ENCODE measurements around the gene ADRM1. TPM values are rescaled to one million over a fixed set of nuclear protein-coding genes. Genes with fewer than 3 reads are reported as not detected.

Gene ADRM1
- total RNA-seq, 1 donor from 2014 or later = 87.2 TPM

DNA sequence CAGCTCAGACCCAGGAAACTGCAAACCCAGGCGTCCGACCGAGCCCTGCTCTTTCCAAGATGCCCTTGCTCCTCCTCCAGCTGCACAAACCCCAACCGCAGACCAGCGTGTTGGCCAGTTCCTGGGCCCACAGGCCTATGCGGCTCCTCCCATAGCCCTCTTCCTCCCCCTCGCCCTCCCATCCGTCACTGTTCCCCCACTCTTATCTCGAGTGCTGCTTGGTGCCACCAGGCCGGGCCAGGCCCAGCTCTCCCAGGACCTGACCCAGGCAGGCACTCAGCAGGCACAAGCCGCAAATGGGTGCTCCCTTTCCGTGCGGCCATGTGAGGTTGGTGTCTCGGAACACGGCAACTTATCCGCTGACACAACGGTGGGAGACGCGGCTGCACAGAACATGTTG lies 28.6 kb downstream of the ADRM1 start:
- DNase-seq (ENCODE audit: low spot score) = no peak
- Mint-ChIP-seq H3K9me3 (ENCODE audit: low read depth) (no peaks in the 10 kb centered on the region), H3K4me1 (ENCODE audit: low read depth) (no peaks in the 10 kb centered on the region), H3K4me3 (ENCODE audit: unreplicated experiment) (no peak overlapping the region), H3K36me3 (ENCODE audit: low read depth) (peaks cover 17% of the 10 kb centered on the region), H3K27ac (ENCODE audit: unreplicated experiment) (no peak overlapping the region), H3K27me3 (ENCODE audit: low read depth) (no peaks in the 10 kb centered on the region)
- no peak for TF ChIP-seq CTCF (IDR thresholded peaks at IDR 0.05)

DNA sequence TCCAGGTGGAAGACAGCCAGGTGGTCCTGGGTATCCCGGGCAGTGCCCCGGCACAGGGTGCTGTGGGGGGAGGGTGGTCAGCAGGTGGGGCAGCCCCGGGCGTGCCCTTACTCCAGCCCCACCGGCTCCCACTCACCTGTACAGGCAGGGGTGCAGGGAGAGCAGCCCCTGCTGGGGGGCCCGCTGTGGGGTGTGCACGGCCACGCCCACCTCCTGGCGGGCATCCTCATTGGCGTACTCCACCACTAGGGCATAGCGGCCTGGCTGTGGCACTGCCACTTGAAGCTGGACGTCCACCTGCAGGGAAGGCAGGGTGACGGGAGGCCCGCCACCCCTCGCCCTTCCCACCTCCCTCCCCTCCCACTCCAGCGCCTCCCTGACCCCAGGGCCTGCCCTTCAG lies 29.6 kb downstream of the ADRM1 start:
- peaks cover 16% of the 10 kb centered on the region for H3K36me3 Mint-ChIP-seq (ENCODE audit: low read depth)
- no peaks in the 10 kb centered on the region for H3K4me1 Mint-ChIP-seq (ENCODE audit: low read depth)
- H3K27me3 Mint-ChIP-seq (ENCODE audit: low read depth) = no peaks in the 10 kb centered on the region
- no peak for DNase-seq (ENCODE audit: low spot score)
- no peak overlapping the region for H3K27ac Mint-ChIP-seq (ENCODE audit: unreplicated experiment)
- H3K9me3 Mint-ChIP-seq (ENCODE audit: low read depth) = no peaks in the 10 kb centered on the region
- no peak overlapping the region for H3K4me3 Mint-ChIP-seq (ENCODE audit: unreplicated experiment)
- no peak for TF ChIP-seq CTCF (IDR thresholded peaks at IDR 0.05)

DNA sequence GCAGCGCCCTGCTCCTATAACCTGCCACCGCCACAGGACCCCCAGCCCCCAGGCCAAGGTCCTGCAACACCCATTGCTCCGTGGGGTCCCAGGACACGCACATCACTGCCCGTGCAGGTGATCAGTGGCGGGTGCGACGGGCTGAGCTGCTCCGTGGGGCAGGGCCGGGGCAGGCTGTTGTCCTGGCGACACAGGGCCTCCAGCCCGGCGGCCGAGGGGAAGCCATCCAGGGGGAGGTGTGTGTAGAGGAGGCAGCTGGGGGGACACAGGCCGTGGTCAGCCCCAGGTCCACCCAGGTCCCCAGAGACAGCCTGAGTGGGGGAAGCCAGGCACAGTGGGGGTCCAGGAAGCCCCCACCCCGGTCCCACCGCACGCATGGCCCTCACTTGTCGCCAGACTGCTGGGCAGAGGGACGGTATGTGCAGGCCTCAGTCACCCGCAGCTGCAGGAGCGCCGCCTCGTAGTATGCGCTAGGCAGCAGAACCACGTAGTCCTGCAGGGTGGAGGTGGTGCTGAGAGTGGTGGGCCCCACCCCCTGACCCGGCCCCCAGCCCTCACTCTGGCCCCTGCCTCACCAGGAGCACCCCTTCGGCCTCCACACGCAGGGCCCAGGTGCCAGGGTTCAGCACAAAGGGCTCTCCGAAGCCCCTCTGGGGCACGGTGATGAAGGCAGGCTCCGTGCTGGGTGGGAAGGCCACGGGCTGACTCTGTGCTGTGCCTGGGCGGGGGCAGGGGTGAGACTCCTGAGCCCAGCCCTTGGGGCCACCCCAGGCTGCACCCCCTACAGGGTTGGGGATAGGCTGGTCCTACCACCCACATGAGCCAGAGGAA lies 30.4 kb downstream of the ADRM1 start:
- H3K9me3 Mint-ChIP-seq (ENCODE audit: low read depth) = no peaks in the 10 kb centered on the region
- no peaks in the 10 kb centered on the region for H3K4me1 Mint-ChIP-seq (ENCODE audit: low read depth)
- no peak overlapping the region for H3K27ac Mint-ChIP-seq (ENCODE audit: unreplicated experiment)
- DNase-seq (ENCODE audit: low spot score) = no peak
- H3K4me3 Mint-ChIP-seq (ENCODE audit: unreplicated experiment) = no peak overlapping the region
- peaks cover 17% of the 10 kb centered on the region for H3K36me3 Mint-ChIP-seq (ENCODE audit: low read depth)
- TF ChIP-seq CTCF (IDR thresholded peaks at IDR 0.05) = no peak
- H3K27me3 Mint-ChIP-seq (ENCODE audit: low read depth) = no peaks in the 10 kb centered on the region

GRCh38 chr20:62333820-62334595 lies 31.2 kb downstream of the ADRM1 start:
- no peaks in the 10 kb centered on the region for H3K9me3 Mint-ChIP-seq (ENCODE audit: low read depth)
- H3K27ac Mint-ChIP-seq (ENCODE audit: unreplicated experiment) = no peak overlapping the region
- H3K4me3 Mint-ChIP-seq (ENCODE audit: unreplicated experiment) = no peak overlapping the region
- no peaks in the 10 kb centered on the region for H3K27me3 Mint-ChIP-seq (ENCODE audit: low read depth)
- H3K36me3 Mint-ChIP-seq (ENCODE audit: low read depth) = peaks cover 17% of the 10 kb centered on the region
- no peak for DNase-seq (ENCODE audit: low spot score)
- TF ChIP-seq CTCF (IDR thresholded peaks at IDR 0.05) = no peak
- no peaks in the 10 kb centered on the region for H3K4me1 Mint-ChIP-seq (ENCODE audit: low read depth)

DNA sequence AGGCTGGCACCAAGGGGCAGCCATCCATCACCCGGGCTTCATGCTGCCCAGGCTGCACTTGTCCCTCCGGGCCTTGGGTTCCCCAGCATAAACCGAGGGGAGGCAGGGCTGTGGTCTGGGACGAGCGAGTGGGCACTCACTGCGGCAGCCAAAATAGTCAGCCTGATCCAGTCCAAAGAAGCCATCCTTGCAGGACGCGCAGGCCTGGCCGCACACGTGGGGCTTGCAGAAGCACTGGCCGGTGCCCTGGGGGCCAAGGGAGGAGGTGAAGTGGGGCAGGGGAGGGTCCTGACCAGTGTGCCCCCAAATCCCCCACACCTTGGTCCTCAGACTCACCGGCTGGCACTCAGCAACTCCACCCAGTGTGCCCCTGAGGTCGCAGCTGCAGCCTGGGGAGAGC lies 32.1 kb downstream of the ADRM1 start:
- no peak for TF ChIP-seq CTCF (IDR thresholded peaks at IDR 0.05)
- Mint-ChIP-seq H3K4me3 (ENCODE audit: unreplicated experiment) (no peak overlapping the region), H3K36me3 (ENCODE audit: low read depth) (peaks cover 23% of the 10 kb centered on the region), H3K4me1 (ENCODE audit: low read depth) (no peaks in the 10 kb centered on the region), H3K9me3 (ENCODE audit: low read depth) (no peaks in the 10 kb centered on the region), H3K27ac (ENCODE audit: unreplicated experiment) (no peak overlapping the region), H3K27me3 (ENCODE audit: low read depth) (no peaks in the 10 kb centered on the region)
- DNase-seq (ENCODE audit: low spot score) = no peak

All from chondrocyte (in vitro differentiated cells).